Neural progenitor cell (in vitro differentiated cells): Measurements from ENCODE around the gene RUNX3.

Experiments
- EZH2phosphoT487 ChIP-seq: fragments of 200-600 bp; sonication (generic); IDR thresholded peaks from 2 replicates; pipeline ENCODE4 v1.6.1; 2017; ENCODE audit warnings: antibody characterized with exemption
- TF ChIP-seq, protein P1 (sequence below): fragments of 200-600 bp; sonication (generic); IDR thresholded peaks from 2 replicates; pipeline ENCODE4 v1.5.1; 2017; ENCODE audit warnings: antibody characterized with exemption, mild to moderate bottlenecking

- TF ChIP-seq EZH2phosphoT487 = no peak
- TF ChIP-seq, protein P1, sequence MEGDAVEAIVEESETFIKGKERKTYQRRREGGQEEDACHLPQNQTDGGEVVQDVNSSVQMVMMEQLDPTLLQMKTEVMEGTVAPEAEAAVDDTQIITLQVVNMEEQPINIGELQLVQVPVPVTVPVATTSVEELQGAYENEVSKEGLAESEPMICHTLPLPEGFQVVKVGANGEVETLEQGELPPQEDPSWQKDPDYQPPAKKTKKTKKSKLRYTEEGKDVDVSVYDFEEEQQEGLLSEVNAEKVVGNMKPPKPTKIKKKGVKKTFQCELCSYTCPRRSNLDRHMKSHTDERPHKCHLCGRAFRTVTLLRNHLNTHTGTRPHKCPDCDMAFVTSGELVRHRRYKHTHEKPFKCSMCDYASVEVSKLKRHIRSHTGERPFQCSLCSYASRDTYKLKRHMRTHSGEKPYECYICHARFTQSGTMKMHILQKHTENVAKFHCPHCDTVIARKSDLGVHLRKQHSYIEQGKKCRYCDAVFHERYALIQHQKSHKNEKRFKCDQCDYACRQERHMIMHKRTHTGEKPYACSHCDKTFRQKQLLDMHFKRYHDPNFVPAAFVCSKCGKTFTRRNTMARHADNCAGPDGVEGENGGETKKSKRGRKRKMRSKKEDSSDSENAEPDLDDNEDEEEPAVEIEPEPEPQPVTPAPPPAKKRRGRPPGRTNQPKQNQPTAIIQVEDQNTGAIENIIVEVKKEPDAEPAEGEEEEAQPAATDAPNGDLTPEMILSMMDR = peak; percentile 83
Measured at GRCh38 chr1:24898152-24898908, 31.7 kb downstream of the RUNX3 start.
